B cell (primary cell): ENCODE measurements around the gene OSM.

ENCODE experiments used
- EZH2 ChIP-seq: IDR thresholded peaks from 2 replicates; pipeline ENCODE4 v1.6.1; 2012; ENCODE audit warnings: borderline replicate concordance, low read depth, mild to moderate bottlenecking, moderate library complexity, low read length; ENCODE audit not compliant: insufficient read depth, poor library complexity, severe bottlenecking
- TF ChIP-seq, protein P1 (sequence below): fragments of 200-600 bp; IDR thresholded peaks from one replicate; pipeline ENCODE4 v1.8.0; 2022; ENCODE audit warnings: antibody characterized with exemption, mild to moderate bottlenecking

DNA sequence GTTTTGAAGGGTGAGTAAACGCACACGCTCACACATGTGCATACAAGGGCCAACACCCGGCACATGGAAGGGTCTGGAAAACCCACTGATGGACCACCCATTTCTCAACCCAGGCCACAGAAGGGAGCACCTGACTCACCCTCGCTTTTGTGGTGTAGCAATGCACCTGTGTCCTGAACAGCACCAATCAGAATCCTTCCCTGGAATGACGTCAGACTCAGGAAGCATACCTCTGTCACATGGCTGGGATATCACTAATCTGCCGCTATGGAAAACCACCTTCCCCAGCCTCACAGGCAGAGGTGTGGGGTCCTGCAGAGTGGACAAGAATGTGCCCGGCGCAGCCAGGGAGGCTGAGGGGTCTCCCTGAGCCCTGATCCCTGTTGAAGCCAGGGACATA, 9.0 kb upstream of the OSM start:
- TF ChIP-seq, protein P1, sequence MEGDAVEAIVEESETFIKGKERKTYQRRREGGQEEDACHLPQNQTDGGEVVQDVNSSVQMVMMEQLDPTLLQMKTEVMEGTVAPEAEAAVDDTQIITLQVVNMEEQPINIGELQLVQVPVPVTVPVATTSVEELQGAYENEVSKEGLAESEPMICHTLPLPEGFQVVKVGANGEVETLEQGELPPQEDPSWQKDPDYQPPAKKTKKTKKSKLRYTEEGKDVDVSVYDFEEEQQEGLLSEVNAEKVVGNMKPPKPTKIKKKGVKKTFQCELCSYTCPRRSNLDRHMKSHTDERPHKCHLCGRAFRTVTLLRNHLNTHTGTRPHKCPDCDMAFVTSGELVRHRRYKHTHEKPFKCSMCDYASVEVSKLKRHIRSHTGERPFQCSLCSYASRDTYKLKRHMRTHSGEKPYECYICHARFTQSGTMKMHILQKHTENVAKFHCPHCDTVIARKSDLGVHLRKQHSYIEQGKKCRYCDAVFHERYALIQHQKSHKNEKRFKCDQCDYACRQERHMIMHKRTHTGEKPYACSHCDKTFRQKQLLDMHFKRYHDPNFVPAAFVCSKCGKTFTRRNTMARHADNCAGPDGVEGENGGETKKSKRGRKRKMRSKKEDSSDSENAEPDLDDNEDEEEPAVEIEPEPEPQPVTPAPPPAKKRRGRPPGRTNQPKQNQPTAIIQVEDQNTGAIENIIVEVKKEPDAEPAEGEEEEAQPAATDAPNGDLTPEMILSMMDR, result no peak
- TF ChIP-seq EZH2, result no peak
